ENCODE data around the gene ADRA2A.

ADRA2A gene

GRCh38 chr10:111128331-111129180, 51.7 kb downstream of the ADRA2A start:
- no peaks in the 10 kb centered on the region for H3K36me3 Mint-ChIP-seq
- H3K27me3 Mint-ChIP-seq = peaks cover 9% of the 10 kb centered on the region
- no peaks in the 10 kb centered on the region for H3K9me3 Mint-ChIP-seq (ENCODE audit: low read depth)
- no peak overlapping the region for H3K27ac Mint-ChIP-seq
- no peaks in the 10 kb centered on the region for H3K4me1 Mint-ChIP-seq (ENCODE audit: low read depth)
- no peak overlapping the region for H3K4me3 Mint-ChIP-seq

DNA sequence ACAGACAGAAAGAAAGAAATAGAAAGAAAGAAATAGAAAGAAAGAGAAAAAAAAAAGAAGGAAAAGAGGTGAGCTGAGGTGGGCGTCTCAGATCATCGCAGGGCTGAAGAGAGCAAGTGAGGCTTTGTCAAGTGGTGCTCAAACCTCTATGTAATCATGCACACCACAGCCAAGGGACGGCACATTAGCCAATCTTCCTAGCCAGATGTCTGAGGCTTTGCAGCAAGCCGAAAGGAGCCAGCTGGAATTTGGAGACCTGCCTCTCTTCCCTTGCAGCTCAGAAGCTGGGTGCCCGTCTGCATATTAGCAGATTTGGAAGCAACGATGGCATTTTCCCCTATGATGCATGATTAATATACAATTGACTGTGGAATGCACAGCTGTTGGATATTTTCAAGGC, 52.5 kb downstream of the ADRA2A start:
- peaks cover 9% of the 10 kb centered on the region for H3K27me3 Mint-ChIP-seq
- no peaks in the 10 kb centered on the region for H3K9me3 Mint-ChIP-seq (ENCODE audit: low read depth)
- H3K27ac Mint-ChIP-seq = no peak overlapping the region
- no peaks in the 10 kb centered on the region for H3K4me1 Mint-ChIP-seq (ENCODE audit: low read depth)
- no peaks in the 10 kb centered on the region for H3K36me3 Mint-ChIP-seq
- no peak overlapping the region for H3K4me3 Mint-ChIP-seq

- peaks cover 14% of the 10 kb centered on the region for H3K27me3 Mint-ChIP-seq
- H3K36me3 Mint-ChIP-seq = no peaks in the 10 kb centered on the region
- no peak overlapping the region for H3K4me3 Mint-ChIP-seq
- no peak overlapping the region for H3K27ac Mint-ChIP-seq
- H3K4me1 Mint-ChIP-seq (ENCODE audit: low read depth) = no peaks in the 10 kb centered on the region
- no peaks in the 10 kb centered on the region for H3K9me3 Mint-ChIP-seq (ENCODE audit: low read depth)
Measured at GRCh38 chr10:111130471-111130870, 53.6 kb downstream of the ADRA2A start.

Measured in activated naive CD8-positive, alpha-beta T cell (primary cell).